Measurements from ENCODE around the gene CTTNBP2NL.
"Not testable (repeated sequence)": the region's sequence is repeated elsewhere in the genome, so short reads cannot be mapped to it uniquely, and the experiment has no call there.

CTTNBP2NL gene

DNA sequence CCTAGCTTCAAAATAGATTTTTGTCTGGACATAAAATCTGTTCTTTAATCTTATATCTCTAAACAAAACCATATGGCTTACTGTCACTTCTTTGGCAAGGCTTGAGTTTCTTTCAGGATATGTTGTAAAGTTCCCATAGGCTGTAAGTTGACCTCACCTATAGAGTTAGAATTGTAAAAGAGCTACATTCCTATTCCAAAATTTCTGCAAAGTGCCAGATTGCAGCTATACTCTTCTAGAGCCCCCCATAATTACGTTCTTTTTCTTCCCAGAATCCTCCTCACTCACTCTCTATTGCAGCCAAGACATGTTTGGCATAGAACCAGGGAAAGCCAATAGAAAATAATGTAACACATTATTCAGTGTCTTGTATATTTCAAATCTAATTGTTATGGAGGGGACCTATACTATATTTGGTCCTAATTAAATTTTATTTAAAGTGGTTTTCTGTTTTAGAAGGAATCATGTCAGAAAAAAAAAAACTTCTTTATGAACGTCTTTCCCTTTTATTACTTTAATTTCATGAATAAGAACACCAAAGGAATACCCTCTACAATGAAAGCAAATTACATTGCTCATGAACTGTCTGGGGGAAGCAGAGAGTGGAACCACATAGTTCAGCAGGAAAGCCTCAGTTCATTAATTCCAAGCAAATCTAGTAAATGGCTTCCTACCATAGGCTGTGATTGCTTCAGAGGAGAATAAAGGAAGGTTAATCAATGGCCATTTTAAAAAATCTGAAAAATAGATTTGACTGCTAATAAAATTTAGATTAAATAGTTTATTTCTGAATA lies 22.3 kb downstream of the CTTNBP2NL start:
- DNase-seq (ENCODE audit: low read depth in 2 of 2): no peak

DNA sequence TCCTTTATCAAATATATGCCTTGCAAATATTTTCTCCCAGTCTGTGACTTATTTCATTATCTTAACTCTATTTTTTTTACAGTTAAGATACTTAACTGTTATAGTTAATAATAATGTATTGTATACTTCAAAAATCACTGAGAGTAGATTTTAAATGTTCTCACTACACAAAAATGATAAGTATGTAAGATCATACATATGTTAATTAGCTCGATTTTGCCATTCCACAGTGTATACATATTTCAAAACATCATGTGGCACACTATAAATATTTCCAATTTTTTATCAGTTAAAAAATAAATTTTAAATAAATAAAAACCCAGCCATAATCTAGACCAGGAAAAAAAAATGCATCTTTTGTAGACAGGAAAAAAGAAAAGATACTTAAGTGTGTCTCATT lies 27.2 kb downstream of the CTTNBP2NL start:
- DNase-seq (ENCODE audit: low read depth in 2 of 2): no peak

DNA sequence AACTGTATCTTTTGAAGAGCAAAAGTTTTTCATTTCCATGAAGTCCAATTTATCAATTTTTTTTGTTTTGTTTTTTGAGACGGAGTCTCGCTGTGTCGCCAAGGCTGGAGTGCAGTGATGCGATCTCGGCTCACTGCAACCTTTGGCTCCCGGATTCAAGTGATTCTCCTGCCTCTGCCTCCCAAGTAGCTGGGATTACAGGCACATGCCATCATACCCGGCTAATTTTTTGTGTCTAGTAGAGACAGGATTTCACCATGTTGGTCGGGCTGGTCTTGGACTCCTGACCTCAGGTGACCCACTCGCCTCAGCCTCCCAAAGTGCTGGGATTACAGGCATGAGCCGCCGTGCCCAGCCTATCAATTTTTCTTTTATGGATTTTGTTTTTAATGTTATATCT lies 27.7 kb downstream of the CTTNBP2NL start:
- not testable (repeated sequence) for DNase-seq (ENCODE audit: low read depth in 2 of 2)

DNA sequence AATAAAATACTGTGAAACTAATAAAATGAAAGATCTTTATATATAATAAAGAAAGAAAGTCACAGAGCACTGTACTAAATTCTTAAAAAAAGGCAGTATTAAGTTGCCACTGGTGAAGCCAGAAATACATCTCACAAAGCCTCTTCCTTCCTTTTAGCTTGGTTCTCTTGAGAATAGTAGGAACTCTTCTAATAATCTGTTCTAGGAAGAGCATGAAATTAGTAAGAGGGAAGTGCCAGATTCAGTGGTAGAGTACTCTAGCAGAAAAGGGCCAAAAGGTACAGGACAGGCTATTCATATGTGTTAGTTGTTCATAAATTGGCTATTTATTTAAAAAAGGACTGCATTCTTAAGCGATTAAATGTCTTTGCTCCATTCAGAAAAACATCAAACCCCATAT lies 33.7 kb downstream of the CTTNBP2NL start:
- no peak for DNase-seq (ENCODE audit: low read depth in 2 of 2)

DNA sequence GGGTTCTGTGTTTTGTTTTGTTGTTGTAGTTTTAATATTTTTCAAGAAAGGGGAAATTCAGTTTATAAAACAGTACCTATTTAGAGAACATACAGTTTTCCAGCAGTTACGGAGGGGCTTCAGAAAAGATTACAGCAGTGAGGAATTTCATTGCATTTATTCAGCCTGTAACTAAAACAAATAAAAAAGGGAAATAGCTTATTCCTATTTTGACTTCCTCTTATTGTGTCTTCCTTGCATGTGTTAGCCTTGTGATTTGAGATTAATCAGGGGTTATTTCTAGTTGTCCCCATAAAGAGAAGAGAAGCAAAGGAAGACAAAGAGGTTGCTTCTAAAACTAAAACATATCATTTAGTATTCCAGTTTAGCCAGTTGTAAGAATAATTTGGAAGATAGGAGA lies 35.0 kb downstream of the CTTNBP2NL start:
- DNase-seq (ENCODE audit: low read depth in 2 of 2): no peak

DNA sequence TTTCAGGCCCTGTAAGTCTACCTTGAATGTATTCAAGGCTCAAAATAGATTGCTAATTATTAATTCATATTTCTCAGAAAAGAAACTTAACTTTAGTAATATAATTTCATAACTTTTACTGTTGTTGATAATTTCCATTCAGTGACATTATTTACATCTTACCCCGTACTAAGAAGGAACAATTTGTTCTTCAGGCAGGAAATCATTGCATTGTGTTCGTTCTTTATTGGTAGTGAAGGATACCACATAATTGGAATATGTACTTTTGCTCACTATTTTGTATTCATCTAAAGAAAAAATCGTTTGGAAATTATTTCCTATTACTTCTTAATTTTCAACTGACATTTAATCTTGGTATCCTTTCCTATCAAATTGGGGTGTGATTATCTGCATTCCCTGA lies 39.4 kb downstream of the CTTNBP2NL start:
- DNase-seq (ENCODE audit: low read depth in 2 of 2): no peak

DNA sequence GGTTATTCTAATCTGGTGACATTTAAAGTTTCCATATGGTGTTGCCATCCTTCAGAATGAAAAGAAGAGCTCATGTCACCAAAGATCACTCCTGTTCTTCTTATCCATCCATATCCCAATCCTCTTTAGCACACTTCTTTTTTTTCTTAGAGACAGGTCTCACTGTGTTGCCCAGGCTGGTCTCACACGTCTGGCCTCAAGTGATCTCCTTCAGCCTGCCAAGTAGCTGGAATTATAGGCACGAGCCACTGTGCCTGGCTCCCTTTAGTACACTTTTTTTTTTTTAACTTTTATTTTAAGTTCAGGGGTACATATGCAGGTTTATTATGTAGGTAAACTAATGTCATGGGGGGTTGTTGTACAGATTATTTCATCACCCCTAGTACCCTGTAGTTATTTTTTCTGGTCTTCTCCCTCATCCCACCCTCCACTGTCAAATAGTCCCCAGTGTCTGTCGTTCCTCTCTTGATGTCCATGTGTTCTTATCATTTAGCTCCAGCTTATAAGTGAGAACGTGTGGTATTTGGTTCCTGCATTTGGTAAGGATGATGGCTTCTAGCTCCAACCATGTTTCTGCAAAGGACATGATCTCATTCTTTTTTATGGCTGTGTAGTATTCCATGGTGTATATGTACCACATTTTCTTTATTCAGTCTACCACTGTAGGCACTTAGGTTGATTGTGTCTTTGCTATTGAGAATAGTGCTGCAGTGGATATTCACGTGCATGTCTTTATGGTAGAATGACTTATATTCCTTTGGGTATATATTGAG lies 40.6 kb downstream of the CTTNBP2NL start:
- DNase-seq (ENCODE audit: low read depth in 2 of 2): no peak

DNA sequence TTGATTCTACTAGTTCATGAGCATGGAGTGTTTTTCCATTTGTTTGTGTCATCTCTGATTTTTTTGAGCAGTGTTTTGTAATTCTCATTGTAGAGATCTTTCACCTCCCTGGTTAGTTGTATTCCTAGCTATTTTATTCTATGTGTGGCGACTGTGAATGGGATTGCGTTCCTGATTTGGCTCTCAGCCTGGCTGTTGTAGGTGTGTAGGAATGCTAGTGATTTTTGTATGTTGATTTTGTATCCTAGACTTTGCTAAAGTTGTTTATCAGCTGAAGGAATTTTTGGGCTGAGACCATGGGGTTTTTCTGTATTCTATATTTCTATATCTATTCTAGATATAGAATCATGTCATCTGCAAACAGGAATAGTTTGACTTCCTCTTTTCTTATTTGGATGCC lies 42.1 kb downstream of the CTTNBP2NL start:
- DNase-seq (ENCODE audit: low read depth in 2 of 2): not testable (repeated sequence)

DNA sequence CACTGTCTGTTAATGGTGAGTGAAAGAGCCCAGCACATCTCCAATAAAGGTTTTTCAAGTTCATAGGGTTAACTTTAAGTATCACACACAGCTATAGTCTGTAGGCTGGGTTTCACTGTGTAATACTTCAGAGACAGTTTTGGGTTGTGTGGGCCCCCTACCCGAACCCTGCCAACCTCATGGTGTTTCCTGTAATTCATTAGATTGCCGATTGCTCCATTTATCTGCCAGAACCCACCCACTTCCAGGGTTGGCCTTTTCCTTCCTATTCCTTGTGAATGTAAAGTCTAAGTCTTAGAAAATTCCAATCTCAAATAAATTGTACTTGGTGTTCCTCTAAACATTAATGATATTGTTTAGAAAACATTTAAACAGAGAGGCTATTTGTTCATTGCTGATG lies 43.6 kb downstream of the CTTNBP2NL start:
- DNase-seq (ENCODE audit: low read depth in 2 of 2): no peak

DNA sequence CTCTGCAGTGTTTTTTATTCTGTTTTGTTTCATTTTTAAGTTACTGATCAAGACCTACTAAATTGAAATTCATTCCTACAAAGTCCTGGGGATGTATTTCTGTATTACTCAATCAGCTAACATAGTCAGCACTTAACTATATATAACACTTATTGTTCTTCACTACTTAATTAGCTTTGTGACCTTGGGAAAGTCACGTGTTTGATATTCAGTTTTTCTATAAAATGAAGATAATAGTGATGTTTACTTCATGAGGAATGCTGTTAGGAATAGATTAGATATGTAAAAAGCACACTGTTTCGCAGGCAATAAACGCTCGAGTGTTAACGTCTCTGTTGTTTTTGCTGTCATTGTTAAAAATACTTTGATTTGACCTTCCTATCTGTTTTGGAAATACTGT lies 44.6 kb downstream of the CTTNBP2NL start:
- no peak for DNase-seq (ENCODE audit: low read depth in 2 of 2)

DNA sequence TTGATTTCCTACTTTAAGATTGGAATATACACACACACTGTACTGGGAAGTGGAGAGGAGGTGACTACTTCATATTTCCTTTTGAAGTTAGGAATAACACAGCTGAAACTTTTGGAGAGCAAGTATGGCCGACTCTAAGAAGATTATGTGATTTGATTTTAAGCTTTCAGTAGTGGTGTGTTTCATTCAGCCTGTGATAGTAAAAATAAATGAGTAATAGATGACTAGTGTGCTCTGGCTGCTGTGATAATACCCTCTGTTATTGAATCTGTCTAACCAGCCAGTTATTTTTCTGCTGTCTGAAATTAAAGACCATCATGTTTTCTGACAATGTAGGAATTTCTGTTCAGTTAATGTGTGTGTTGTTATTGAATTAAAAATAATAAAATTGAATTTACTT lies 48.3 kb downstream of the CTTNBP2NL start:
- DNase-seq (ENCODE audit: low read depth in 2 of 2): no peak

DNA sequence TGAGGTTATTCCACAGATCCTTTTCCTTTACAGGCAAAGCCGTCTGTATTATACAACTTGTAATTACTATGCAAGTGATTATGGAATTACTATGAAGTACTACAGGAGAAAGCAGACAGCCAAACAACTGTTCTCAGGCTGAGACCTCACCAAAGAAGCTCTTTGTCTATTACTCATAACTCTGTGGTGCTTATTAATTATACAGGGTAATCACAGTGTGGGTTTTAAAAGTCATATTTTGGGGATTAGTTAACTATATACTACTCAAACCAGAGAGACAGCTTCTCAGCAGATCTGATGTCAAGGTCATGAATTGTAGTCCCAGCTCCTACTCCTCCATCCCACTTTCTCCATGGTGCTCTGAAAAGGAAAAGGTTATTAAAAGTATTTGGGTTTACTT lies 49.6 kb downstream of the CTTNBP2NL start:
- DNase-seq (ENCODE audit: low read depth in 2 of 2): no peak

DNA sequence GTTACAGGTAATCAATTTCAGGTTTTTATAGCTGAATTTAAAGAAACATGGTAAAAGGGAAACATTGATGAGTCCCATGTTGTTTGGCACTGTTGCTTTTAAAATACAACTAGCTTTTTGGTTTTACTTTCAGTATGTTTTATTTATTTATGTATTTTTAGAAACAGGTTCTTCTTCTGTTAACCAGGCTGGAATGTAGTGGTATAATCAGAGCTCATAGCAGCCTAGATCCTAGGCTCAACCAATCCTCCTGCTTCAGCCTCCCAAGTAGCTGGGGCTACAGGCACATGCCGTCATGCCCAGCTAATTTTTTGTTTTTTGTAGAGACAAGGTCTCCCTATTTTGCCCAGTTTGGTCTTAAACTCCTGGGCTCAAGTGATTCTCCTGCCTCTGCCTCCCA lies 50.4 kb downstream of the CTTNBP2NL start:
- DNase-seq (ENCODE audit: low read depth in 2 of 2): no peak

DNA sequence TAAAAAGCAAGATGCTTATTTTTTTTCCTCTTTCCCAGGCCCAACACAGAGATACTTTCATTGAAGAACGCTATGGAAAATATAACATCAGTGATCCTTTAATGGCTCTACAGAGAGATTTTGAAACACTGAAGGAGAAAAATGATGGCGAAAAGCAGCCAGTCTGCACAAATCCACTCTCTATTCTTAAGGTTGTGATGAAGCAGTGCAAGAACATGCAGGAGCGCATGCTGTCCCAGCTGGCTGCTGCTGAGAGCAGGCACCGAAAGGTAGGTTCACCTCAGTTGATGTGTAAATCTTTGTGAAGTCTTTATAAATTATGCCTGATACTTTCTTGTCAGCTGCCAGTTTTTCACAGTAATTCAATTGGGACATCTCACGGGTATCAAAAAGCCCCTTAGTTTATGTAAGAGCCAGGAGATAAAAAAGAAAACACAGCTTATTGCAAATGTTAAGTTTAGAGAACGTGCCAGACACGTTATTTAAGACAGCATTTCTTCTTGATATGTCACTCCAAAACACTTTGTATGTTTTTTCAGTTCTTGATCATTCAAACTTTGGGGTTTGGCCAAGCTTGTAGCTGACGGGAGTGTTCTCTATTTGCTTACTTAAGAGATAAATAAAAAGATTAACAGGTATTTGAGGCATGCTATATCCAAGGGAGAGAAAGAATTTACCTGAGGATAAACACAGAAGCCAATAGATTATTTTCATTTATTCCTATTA lies 53.1 kb downstream of the CTTNBP2NL start:
- DNase-seq (ENCODE audit: low read depth in 2 of 2): no peak

DNA sequence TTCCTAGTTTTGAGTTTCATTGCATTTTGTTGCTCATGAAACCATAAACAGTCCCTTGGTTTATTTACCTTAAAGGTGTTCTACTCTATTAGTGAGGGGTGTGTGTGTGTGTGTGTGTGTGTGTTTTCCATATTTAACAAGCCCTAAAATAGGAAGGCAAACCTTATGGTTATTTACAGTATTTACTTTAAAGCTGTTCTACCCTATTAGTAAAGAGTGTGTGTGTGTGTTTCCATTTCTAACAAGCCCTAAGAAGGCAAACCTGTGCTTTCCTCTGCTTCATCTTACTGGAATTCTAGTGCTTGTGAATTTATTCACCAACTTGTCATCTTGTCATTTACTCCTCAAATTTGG lies 53.6 kb downstream of the CTTNBP2NL start:
- DNase-seq (ENCODE audit: low read depth in 2 of 2): no peak

DNA sequence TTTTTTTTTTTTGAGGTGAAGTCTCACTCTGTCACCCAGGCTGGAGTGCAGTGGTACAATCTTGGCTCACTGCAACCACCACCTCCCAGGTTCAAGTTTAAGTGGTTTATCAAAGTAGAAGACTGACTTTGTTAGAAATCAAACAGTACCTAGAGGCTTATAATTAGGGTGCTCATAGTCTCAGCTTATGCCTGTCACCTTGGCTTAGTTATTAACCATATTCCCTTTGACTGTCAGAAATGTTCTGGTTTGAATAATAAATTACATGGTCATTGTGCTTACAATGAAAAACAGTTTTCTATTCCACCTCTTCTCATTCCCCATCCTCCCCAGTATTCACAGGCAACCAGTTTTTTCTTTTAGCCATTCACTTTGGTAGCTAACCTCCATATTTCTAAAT lies 54.8 kb downstream of the CTTNBP2NL start:
- DNase-seq (ENCODE audit: low read depth in 2 of 2): no peak

DNA sequence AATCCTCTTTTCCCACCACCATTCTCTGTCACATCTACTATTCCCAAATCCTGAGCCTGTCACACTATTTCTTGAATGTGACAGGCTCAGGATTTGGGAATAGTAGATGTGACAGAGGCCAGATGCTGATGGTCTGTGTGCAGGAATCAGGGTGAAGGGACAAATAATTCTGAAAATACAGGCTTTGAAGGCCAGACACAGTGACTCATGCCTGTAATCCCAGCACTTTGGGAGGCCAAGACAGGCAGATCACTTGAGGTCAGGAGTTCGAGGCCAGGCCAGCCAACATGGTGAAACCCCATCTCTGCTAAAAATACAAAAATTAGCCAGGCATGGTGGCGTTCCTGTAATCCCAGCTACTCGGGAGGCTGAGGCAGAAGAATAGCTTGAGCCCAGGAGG lies 55.3 kb downstream of the CTTNBP2NL start:
- DNase-seq (ENCODE audit: low read depth in 2 of 2): not testable (repeated sequence)

DNA sequence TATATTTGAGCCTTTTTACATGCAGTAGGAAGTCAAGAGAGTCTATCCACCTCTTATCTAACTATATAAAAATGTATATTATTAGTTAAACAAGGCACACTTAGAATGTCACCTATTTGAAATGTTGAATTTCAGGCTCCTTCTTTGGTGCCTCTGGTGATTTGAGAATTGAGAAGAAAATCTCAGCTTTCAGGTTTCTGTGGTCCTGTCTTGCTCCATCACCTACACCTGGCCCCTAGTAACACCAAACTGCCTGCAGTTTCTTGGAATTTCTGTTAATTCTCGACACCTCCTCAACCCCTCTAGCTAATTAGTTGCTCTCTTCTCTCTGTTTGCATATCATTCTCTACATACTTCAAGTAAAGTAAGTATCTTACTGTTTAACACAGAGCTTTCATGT lies 57.9 kb downstream of the CTTNBP2NL start:
- no peak for DNase-seq (ENCODE audit: low read depth in 2 of 2)

DNA sequence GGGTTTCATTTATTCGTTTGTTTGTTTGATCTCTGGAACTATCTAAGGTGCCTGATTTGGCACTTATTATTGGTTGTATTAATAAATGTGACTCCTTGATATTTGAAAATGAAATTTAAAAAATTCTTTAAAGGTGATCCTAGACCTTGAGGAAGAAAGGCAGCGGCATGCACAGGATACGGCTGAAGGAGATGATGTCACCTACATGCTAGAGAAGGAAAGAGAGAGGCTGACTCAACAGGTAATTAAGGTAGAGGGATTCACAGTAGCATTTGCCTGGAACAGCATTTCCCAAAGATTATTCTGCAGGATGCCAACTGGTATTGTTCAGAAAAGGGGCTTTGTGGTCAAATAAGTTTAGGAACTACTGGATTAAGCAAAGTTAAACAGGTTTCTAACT lies 58.3 kb downstream of the CTTNBP2NL start:
- no peak for DNase-seq (ENCODE audit: low read depth in 2 of 2)

DNA sequence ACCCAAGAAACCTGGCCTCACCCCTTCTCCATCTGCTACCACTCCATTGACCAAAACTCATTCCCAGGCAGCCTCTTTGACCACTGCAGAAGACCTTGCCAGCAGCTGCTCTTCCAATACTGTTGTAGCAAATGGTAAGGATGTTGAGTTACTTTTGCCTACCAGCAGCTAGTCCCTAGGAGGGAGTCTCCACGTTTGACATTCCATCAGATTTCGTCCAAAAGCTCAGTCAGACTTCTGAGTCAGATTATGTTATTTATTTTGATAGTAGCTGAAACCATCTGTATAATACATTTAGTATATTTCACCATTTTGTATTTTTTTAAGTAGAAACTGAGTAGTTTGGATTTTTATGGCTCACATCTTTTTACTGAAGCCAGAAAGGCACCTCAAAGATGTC lies 61.2 kb downstream of the CTTNBP2NL start:
- DNase-seq (ENCODE audit: low read depth in 2 of 2): no peak

DNA sequence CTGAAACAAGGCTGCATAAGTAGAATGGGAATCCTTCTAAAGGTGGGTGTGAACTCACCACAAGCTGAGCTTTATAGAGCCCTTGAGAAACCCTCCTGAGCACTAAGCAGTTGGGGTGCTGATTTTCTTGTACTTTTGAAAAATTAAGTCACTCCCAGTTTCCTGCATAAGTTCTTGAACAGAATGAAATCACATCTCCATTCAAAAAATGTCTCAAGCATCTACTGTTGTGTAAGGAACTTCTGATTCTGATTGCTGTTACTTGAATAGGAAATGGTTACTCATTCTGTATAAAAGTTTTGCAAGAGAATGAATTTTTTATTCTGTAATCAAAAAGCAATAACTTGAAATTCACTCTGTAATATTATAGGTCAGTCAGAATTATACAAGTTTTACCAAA lies 61.9 kb downstream of the CTTNBP2NL start:
- no peak for DNase-seq (ENCODE audit: low read depth in 2 of 2)

DNA sequence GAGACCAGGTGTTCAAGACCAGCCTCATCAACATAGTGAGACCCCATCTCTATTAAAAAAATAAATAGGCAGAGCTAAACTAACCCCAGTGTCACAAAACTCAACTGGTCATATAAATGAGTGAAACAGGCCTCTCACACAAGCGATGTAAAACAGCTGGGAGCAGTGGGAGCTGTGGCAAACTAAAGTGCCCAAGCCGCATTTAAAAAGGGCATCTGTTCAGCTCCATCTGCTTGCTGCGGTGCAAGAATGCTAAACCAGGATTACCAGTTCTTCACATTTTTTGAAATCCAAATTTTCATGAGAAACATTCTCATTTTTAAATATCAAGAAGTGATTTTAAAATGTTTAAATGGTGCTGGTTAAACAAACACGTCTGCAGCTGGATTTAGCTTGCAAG lies 62.7 kb downstream of the CTTNBP2NL start:
- DNase-seq (ENCODE audit: low read depth in 2 of 2): no peak

DNA sequence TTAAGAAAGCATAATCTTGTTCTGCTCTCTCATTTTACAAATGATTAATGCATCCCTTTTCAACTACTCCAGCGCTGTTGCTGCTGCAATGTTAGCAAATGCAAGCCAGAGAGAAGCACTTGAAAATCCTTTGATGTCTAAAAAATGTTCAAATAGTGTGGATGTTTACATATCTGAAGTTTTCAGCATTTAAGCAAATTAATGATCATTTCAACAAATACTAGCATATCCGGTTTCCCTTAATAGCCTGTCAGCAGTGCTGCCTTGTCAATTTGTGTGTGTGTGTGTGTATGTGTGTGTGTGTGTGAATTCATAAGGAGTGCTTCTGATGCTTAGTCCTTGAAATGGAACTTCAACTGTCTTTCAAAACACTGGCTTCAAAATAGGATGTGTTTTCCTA lies 64.6 kb downstream of the CTTNBP2NL start:
- no peak for DNase-seq (ENCODE audit: low read depth in 2 of 2)
